Measurements from ENCODE around the gene GPC3.
"Not testable (repeated sequence)": the region's sequence is repeated elsewhere in the genome, so short reads cannot be mapped to it uniquely, and the experiment has no call there.

Gene GPC3

GRCh38 chrX:133634416-133634815 is 351.0 kb downstream of the GPC3 start:
- Histone ChIP-seq H3K36me3 (ENCODE audit: insufficient read depth, insufficient read length, low read length) (no peaks in the 10 kb centered on the region), H3K27me3 (ENCODE audit: insufficient read depth, insufficient read length) (no peaks in the 10 kb centered on the region), H3K4me3 (ENCODE audit: insufficient read length, low read depth) (no peak overlapping the region), H3K9me3 (ENCODE audit: insufficient read depth, low read length) (no peaks in the 10 kb centered on the region), H3K4me1 (ENCODE audit: insufficient read depth, insufficient read length) (no peaks in the 10 kb centered on the region), H3K9ac (ENCODE audit: insufficient read length, low read depth) (no peak overlapping the region)
- TF ChIP-seq YY1 (IDR thresholded peaks at IDR 0.05; ENCODE audit: insufficient read depth, insufficient read length) (no peak), SUZ12 (IDR thresholded peaks at IDR 0.05; ENCODE audit: extremely low read depth, insufficient read depth, insufficient read length) (no peak), ZNF274 (IDR thresholded peaks at IDR 0.05; ENCODE audit: low read depth, low read length) (no peak)
- DNase-seq (ENCODE audit: low read depth, low spot score), result no peak

- H3K27me3 ChIP-seq (ENCODE audit: insufficient read depth, insufficient read length), result no peaks in the 10 kb centered on the region
- no peaks in the 10 kb centered on the region for H3K36me3 ChIP-seq (ENCODE audit: insufficient read depth, insufficient read length, low read length)
- H3K9ac ChIP-seq (ENCODE audit: insufficient read length, low read depth), result no peak overlapping the region
- TF ChIP-seq ZNF274 (IDR thresholded peaks at IDR 0.05; ENCODE audit: low read depth, low read length) (no peak), SUZ12 (IDR thresholded peaks at IDR 0.05; ENCODE audit: extremely low read depth, insufficient read depth, insufficient read length) (no peak), YY1 (IDR thresholded peaks at IDR 0.05; ENCODE audit: insufficient read depth, insufficient read length) (no peak)
- DNase-seq (ENCODE audit: low read depth, low spot score), result no peak
- no peaks in the 10 kb centered on the region for H3K9me3 ChIP-seq (ENCODE audit: insufficient read depth, low read length)
- H3K4me1 ChIP-seq (ENCODE audit: insufficient read depth, insufficient read length), result no peaks in the 10 kb centered on the region
- no peak overlapping the region for H3K4me3 ChIP-seq (ENCODE audit: insufficient read length, low read depth)
These were observed 351.4 kb downstream of the GPC3 start for GRCh38 chrX:133633950-133634349.

GRCh38 chrX:133633162-133633561 is 352.2 kb downstream of the GPC3 start:
- Histone ChIP-seq H3K4me3 (ENCODE audit: insufficient read length, low read depth) (no peak overlapping the region), H3K4me1 (ENCODE audit: insufficient read depth, insufficient read length) (no peaks in the 10 kb centered on the region), H3K27me3 (ENCODE audit: insufficient read depth, insufficient read length) (no peaks in the 10 kb centered on the region), H3K9me3 (ENCODE audit: insufficient read depth, low read length) (no peaks in the 10 kb centered on the region), H3K36me3 (ENCODE audit: insufficient read depth, insufficient read length, low read length) (no peaks in the 10 kb centered on the region), H3K9ac (ENCODE audit: insufficient read length, low read depth) (no peak overlapping the region)
- no peak for DNase-seq (ENCODE audit: low read depth, low spot score)
- TF ChIP-seq SUZ12 (IDR thresholded peaks at IDR 0.05; ENCODE audit: extremely low read depth, insufficient read depth, insufficient read length), result no peak

- no peak overlapping the region for H3K9ac ChIP-seq (ENCODE audit: insufficient read length, low read depth)
- H3K36me3 ChIP-seq (ENCODE audit: insufficient read depth, insufficient read length, low read length), result no peaks in the 10 kb centered on the region
- TF ChIP-seq ZNF274 (IDR thresholded peaks at IDR 0.05; ENCODE audit: low read depth, low read length) (no peak), SUZ12 (IDR thresholded peaks at IDR 0.05; ENCODE audit: extremely low read depth, insufficient read depth, insufficient read length) (no peak), YY1 (IDR thresholded peaks at IDR 0.05; ENCODE audit: insufficient read depth, insufficient read length) (no peak)
- H3K4me3 ChIP-seq (ENCODE audit: insufficient read length, low read depth), result no peak overlapping the region
- H3K9me3 ChIP-seq (ENCODE audit: insufficient read depth, low read length), result no peaks in the 10 kb centered on the region
- no peaks in the 10 kb centered on the region for H3K4me1 ChIP-seq (ENCODE audit: insufficient read depth, insufficient read length)
- DNase-seq (ENCODE audit: low read depth, low spot score), result no peak
- no peaks in the 10 kb centered on the region for H3K27me3 ChIP-seq (ENCODE audit: insufficient read depth, insufficient read length)
These were observed 355.0 kb downstream of the GPC3 start for GRCh38 chrX:133630362-133630761.

GRCh38 chrX:133627673-133628072 is 357.7 kb downstream of the GPC3 start:
- Histone ChIP-seq H3K9ac (ENCODE audit: insufficient read length, low read depth) (no peak overlapping the region), H3K9me3 (ENCODE audit: insufficient read depth, low read length) (no peaks in the 10 kb centered on the region), H3K27me3 (ENCODE audit: insufficient read depth, insufficient read length) (no peaks in the 10 kb centered on the region), H3K4me3 (ENCODE audit: insufficient read length, low read depth) (no peak overlapping the region), H3K36me3 (ENCODE audit: insufficient read depth, insufficient read length, low read length) (no peaks in the 10 kb centered on the region), H3K4me1 (ENCODE audit: insufficient read depth, insufficient read length) (no peaks in the 10 kb centered on the region)
- TF ChIP-seq ZNF274 (IDR thresholded peaks at IDR 0.05; ENCODE audit: low read depth, low read length) (no peak), SUZ12 (IDR thresholded peaks at IDR 0.05; ENCODE audit: extremely low read depth, insufficient read depth, insufficient read length) (no peak), YY1 (IDR thresholded peaks at IDR 0.05; ENCODE audit: insufficient read depth, insufficient read length) (no peak)
- no peak for DNase-seq (ENCODE audit: low read depth, low spot score)

GRCh38 chrX:133621384-133621783 is 364.0 kb downstream of the GPC3 start:
- H3K27me3 ChIP-seq (ENCODE audit: insufficient read depth, insufficient read length); H3K36me3 ChIP-seq (ENCODE audit: insufficient read depth, insufficient read length, low read length); H3K9ac ChIP-seq (ENCODE audit: insufficient read length, low read depth); H3K4me3 ChIP-seq (ENCODE audit: insufficient read length, low read depth); DNase-seq (ENCODE audit: low read depth, low spot score); H3K4me1 ChIP-seq (ENCODE audit: insufficient read depth, insufficient read length): not testable (repeated sequence)
- H3K9me3 ChIP-seq (ENCODE audit: insufficient read depth, low read length), result peaks cover 17% of the 10 kb centered on the region; the same call in 1 of the 2 replicates

GRCh38 chrX:133611676-133612075 is 373.7 kb downstream of the GPC3 start:
- no peaks in the 10 kb centered on the region for H3K36me3 ChIP-seq (ENCODE audit: insufficient read depth, insufficient read length, low read length)
- H3K4me3 ChIP-seq (ENCODE audit: insufficient read length, low read depth), result no peak overlapping the region
- H3K9ac ChIP-seq (ENCODE audit: insufficient read length, low read depth), result no peak overlapping the region
- no peaks in the 10 kb centered on the region for H3K27me3 ChIP-seq (ENCODE audit: insufficient read depth, insufficient read length)
- no peaks in the 10 kb centered on the region for H3K4me1 ChIP-seq (ENCODE audit: insufficient read depth, insufficient read length)
- H3K9me3 ChIP-seq (ENCODE audit: insufficient read depth, low read length), result no peaks in the 10 kb centered on the region
- TF ChIP-seq YY1 (IDR thresholded peaks at IDR 0.05; ENCODE audit: insufficient read depth, insufficient read length) (no peak), ZNF274 (IDR thresholded peaks at IDR 0.05; ENCODE audit: low read depth, low read length) (no peak), SUZ12 (IDR thresholded peaks at IDR 0.05; ENCODE audit: extremely low read depth, insufficient read depth, insufficient read length) (no peak)
- no peak for DNase-seq (ENCODE audit: low read depth, low spot score)

GRCh38 chrX:133610056-133610455 is 375.3 kb downstream of the GPC3 start:
- H3K27me3 ChIP-seq (ENCODE audit: insufficient read depth, insufficient read length), result no peaks in the 10 kb centered on the region

More at GRCh38 chrX:133610056-133610455, 375.3 kb downstream of the GPC3 start:
- no peak for DNase-seq (ENCODE audit: low read depth, low spot score)
- no peak for TF ChIP-seq YY1 (IDR thresholded peaks at IDR 0.05; ENCODE audit: insufficient read depth, insufficient read length)
- TF ChIP-seq SUZ12 (IDR thresholded peaks at IDR 0.05; ENCODE audit: extremely low read depth, insufficient read depth, insufficient read length), result no peak
- TF ChIP-seq ZNF274 (IDR thresholded peaks at IDR 0.05; ENCODE audit: low read depth, low read length), result no peak
- H3K9me3 ChIP-seq (ENCODE audit: insufficient read depth, low read length), result no peaks in the 10 kb centered on the region
- no peaks in the 10 kb centered on the region for H3K36me3 ChIP-seq (ENCODE audit: insufficient read depth, insufficient read length, low read length)
- H3K4me3 ChIP-seq (ENCODE audit: insufficient read length, low read depth), result no peak overlapping the region
- no peak overlapping the region for H3K9ac ChIP-seq (ENCODE audit: insufficient read length, low read depth)
- no peaks in the 10 kb centered on the region for H3K4me1 ChIP-seq (ENCODE audit: insufficient read depth, insufficient read length)
